ENCODE measurements around the gene GRAMD1B.

Gene GRAMD1B

GRCh38 chr11:123408619-123409455 is 21.2 kb upstream of the GRAMD1B start:
- in situ Hi-C loops (cut with MboI; ENCODE audit: low sequenced_read_pairs) = no loop called here

GRCh38 chr11:123409456-123410217 is 20.4 kb upstream of the GRAMD1B start:
- in situ Hi-C loops (cut with MboI; ENCODE audit: low sequenced_read_pairs) = no loop called here

GRCh38 chr11:123410218-123410549 is 19.9 kb upstream of the GRAMD1B start:
- in situ Hi-C loops (cut with MboI; ENCODE audit: low sequenced_read_pairs) = no loop called here

- in situ Hi-C loops (cut with MboI; ENCODE audit: low sequenced_read_pairs) = no loop called here
Observed at GRCh38 chr11:123413636-123414035, 16.4 kb upstream of the GRAMD1B start.

- in situ Hi-C loops (cut with MboI; ENCODE audit: low sequenced_read_pairs) = no loop called here
Observed at GRCh38 chr11:123416566-123416965, 13.5 kb upstream of the GRAMD1B start.

GRCh38 chr11:123418351-123419114 is 11.5 kb upstream of the GRAMD1B start:
- in situ Hi-C loops (cut with MboI; ENCODE audit: low sequenced_read_pairs) = no loop called here

GRCh38 chr11:123419731-123420452 is 10.2 kb upstream of the GRAMD1B start:
- in situ Hi-C loops (cut with MboI; ENCODE audit: low sequenced_read_pairs) = no loop called here

GRCh38 chr11:123421589-123421988 is 8.5 kb upstream of the GRAMD1B start:
- in situ Hi-C loops (cut with MboI; ENCODE audit: low sequenced_read_pairs) = no loop called here

GRCh38 chr11:123425367-123425766 is 4.7 kb upstream of the GRAMD1B start:
- in situ Hi-C loops (cut with MboI; ENCODE audit: low sequenced_read_pairs) = no loop called here

GRCh38 chr11:123426789-123427188 is 3.3 kb upstream of the GRAMD1B start:
- in situ Hi-C loops (cut with MboI; ENCODE audit: low sequenced_read_pairs) = no loop called here

- in situ Hi-C loops (cut with MboI; ENCODE audit: low sequenced_read_pairs) = no loop called here
Observed at GRCh38 chr11:123427405-123427804, 2.7 kb upstream of the GRAMD1B start.

- in situ Hi-C loops (cut with MboI; ENCODE audit: low sequenced_read_pairs) = no loop called here
Observed at GRCh38 chr11:123428116-123428715, 1.9 kb upstream of the GRAMD1B start.

GRCh38 chr11:123429336-123429735 is 733 bp upstream of the GRAMD1B start:
- in situ Hi-C loops (cut with MboI; ENCODE audit: low sequenced_read_pairs) = no loop called here

GRCh38 chr11:123430721-123431497 is 840 bp downstream of the GRAMD1B start:
- in situ Hi-C loops (cut with MboI; ENCODE audit: low sequenced_read_pairs) = no loop called here

- in situ Hi-C loops (cut with MboI; ENCODE audit: low sequenced_read_pairs) = no loop called here
Observed at GRCh38 chr11:123431619-123432018, 1.6 kb downstream of the GRAMD1B start.

GRCh38 chr11:123434262-123434661 is 4.2 kb downstream of the GRAMD1B start:
- in situ Hi-C loops (cut with MboI; ENCODE audit: low sequenced_read_pairs) = no loop called here

GRCh38 chr11:123434911-123435310 is 4.8 kb downstream of the GRAMD1B start:
- in situ Hi-C loops (cut with MboI; ENCODE audit: low sequenced_read_pairs) = no loop called here

GRCh38 chr11:123437236-123437979 is 7.3 kb downstream of the GRAMD1B start:
- in situ Hi-C loops (cut with MboI; ENCODE audit: low sequenced_read_pairs) = no loop called here

- in situ Hi-C loops (cut with MboI; ENCODE audit: low sequenced_read_pairs) = no loop called here
Observed at GRCh38 chr11:123438131-123438627, 8.1 kb downstream of the GRAMD1B start.

Measured in HL-60/S4 treated with retinoic acid at 250 ng/mL for 4 days and 3 days (cell line).